IMR-90 (cell line): ENCODE results near the gene OXNAD1.

ENCODE experiments used
- CEBPB ChIP-seq: IDR thresholded peaks from 2 replicates; pipeline ENCODE4 v1.6.1; 2012; ENCODE audit warnings: low read depth, low read length, improper control_type of control experiment
- CTCF ChIP-seq: conservative IDR thresholded peaks from 2 replicates; pipeline ENCODE4 v1.5.1; 2012; ENCODE audit warnings: mild to moderate bottlenecking, low read depth, low read length, improper control_type of control experiment
- ELK1 ChIP-seq: fragments of 150-350 bp; IDR thresholded peaks from 2 replicates; pipeline ENCODE4 v1.6.1; 2016; ENCODE audit warnings: low read depth, mild to moderate bottlenecking, low read length, moderate library complexity, borderline replicate concordance
- POLR2A ChIP-seq: IDR thresholded peaks from 2 replicates; pipeline ENCODE4 v1.6.1; 2012; ENCODE audit warnings: mild to moderate bottlenecking, low read depth, low read length
- RAD21 ChIP-seq: IDR thresholded peaks from 2 replicates; pipeline ENCODE4 v1.6.1; 2012; ENCODE audit warnings: low read length, improper control_type of control experiment
- SMC3 ChIP-seq: fragments of 150-350 bp; IDR thresholded peaks from 2 replicates; pipeline ENCODE4 v1.6.1; 2016; ENCODE audit warnings: low read depth, mild to moderate bottlenecking, antibody characterized with exemption, low read length, moderate library complexity

- TF ChIP-seq POLR2A (no peak), CTCF (no peak), RAD21 (no peak), CEBPB (no peak), SMC3 (no peak), ELK1 (no peak)
Measured at GRCh38 chr3:16300881-16301359, 35.9 kb downstream of the OXNAD1 start.
